NB4 (cell line): ENCODE measurements around the gene ETV5.

Source experiments
- POLR2A ChIP-seq: IDR thresholded peaks from 2 replicates; pipeline ENCODE4 v1.6.1; 2011; ENCODE audit warnings: mild to moderate bottlenecking; ENCODE audit not compliant: insufficient read length; ENCODE audit errors: extremely low read depth
- TF ChIP-seq, protein P1 (sequence below): IDR thresholded peaks from one replicate; pipeline ENCODE4 v1.5.1; 2012; ENCODE audit warnings: low read depth, low read length

GRCh38 chr3:186025161-186025560, 83.7 kb downstream of the ETV5 start:
- TF ChIP-seq, protein P1, sequence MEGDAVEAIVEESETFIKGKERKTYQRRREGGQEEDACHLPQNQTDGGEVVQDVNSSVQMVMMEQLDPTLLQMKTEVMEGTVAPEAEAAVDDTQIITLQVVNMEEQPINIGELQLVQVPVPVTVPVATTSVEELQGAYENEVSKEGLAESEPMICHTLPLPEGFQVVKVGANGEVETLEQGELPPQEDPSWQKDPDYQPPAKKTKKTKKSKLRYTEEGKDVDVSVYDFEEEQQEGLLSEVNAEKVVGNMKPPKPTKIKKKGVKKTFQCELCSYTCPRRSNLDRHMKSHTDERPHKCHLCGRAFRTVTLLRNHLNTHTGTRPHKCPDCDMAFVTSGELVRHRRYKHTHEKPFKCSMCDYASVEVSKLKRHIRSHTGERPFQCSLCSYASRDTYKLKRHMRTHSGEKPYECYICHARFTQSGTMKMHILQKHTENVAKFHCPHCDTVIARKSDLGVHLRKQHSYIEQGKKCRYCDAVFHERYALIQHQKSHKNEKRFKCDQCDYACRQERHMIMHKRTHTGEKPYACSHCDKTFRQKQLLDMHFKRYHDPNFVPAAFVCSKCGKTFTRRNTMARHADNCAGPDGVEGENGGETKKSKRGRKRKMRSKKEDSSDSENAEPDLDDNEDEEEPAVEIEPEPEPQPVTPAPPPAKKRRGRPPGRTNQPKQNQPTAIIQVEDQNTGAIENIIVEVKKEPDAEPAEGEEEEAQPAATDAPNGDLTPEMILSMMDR: no peak
- no peak for TF ChIP-seq POLR2A
